GM08714 (cell line): ENCODE data around the gene CHIC2.
"Not testable (repeated sequence)": the region's sequence is repeated elsewhere in the genome, so short reads cannot be mapped to it uniquely, and the experiment has no call there.

ENCODE experiments used
- H3K4me3 ChIP-seq: fragments of 200-500 bp; sonication (Bioruptor generic); 2 replicates; pipeline ENCODE4 v1.5.1; 2014; ENCODE audit warnings: mild to moderate bottlenecking, low read length, inconsistent platforms
- ZNF274 ChIP-seq: IDR thresholded peaks from 2 replicates; pipeline ENCODE4 v1.6.1; 2012; ENCODE audit warnings: mild to moderate bottlenecking, low read depth, low read length

CHIC2 gene

GRCh38 chr4:54064317-54065111 lies at the start of gene CHIC2:
CHIC2 (minus strand) TSS chr4:54064605; CDS start chr4:54064300, 305 bp downstream.
- TF ChIP-seq ZNF274, result no peak
- peak within 1 kb of the TSS; percentile 83 for H3K4me3 ChIP-seq

- H3K4me3 ChIP-seq, result not testable (repeated sequence)
Measured at GRCh38 chr4:54113206-54113605, 48.8 kb upstream of the CHIC2 start.

- no peak overlapping the region for H3K4me3 ChIP-seq
- TF ChIP-seq ZNF274, result no peak
Measured at GRCh38 chr4:54110019-54110416, 45.6 kb upstream of the CHIC2 start.

- no peak for TF ChIP-seq ZNF274
- H3K4me3 ChIP-seq, result no peak overlapping the region
Measured at GRCh38 chr4:54109241-54110018, 45.0 kb upstream of the CHIC2 start.

- no peak overlapping the region; the same call in 1 of the 2 replicates for H3K4me3 ChIP-seq
- no peak for TF ChIP-seq ZNF274
Measured at GRCh38 chr4:54107951-54108748, 43.7 kb upstream of the CHIC2 start.

GRCh38 chr4:54104907-54105306 lies 40.5 kb upstream of the CHIC2 start:
- no peak for TF ChIP-seq ZNF274
- no peak overlapping the region for H3K4me3 ChIP-seq

GRCh38 chr4:54103190-54103574 lies 38.8 kb upstream of the CHIC2 start:
- no peak overlapping the region for H3K4me3 ChIP-seq
- no peak for TF ChIP-seq ZNF274

GRCh38 chr4:54102531-54103106 lies 38.2 kb upstream of the CHIC2 start:
- H3K4me3 ChIP-seq, result no peak overlapping the region
- TF ChIP-seq ZNF274, result no peak

GRCh38 chr4:54101190-54102041 lies 37.0 kb upstream of the CHIC2 start:
- H3K4me3 ChIP-seq, result peak overlapping the region; percentile 3; the same call in 1 of the 2 replicates
- no peak for TF ChIP-seq ZNF274

GRCh38 chr4:54100595-54101189 lies 36.3 kb upstream of the CHIC2 start:
- TF ChIP-seq ZNF274, result no peak
- peak overlapping the region; percentile 3; the same call in 1 of the 2 replicates for H3K4me3 ChIP-seq

- peak within 1 kb of the TSS; percentile 12; the same call in 1 of the 2 replicates for H3K4me3 ChIP-seq
- TF ChIP-seq ZNF274, result no peak
Measured at GRCh38 chr4:54099748-54100574, 35.6 kb upstream of the CHIC2 start, which contains the start of gene GSX2. GSX2 (plus strand) TSS chr4:54100163; CDS start chr4:54100345, 182 bp downstream.

GRCh38 chr4:54099287-54099747 lies 34.9 kb upstream of the CHIC2 start:
- TF ChIP-seq ZNF274, result no peak
- peak overlapping the region; percentile 12; the same call in 1 of the 2 replicates for H3K4me3 ChIP-seq
